Endothelial cell (in vitro differentiated cells): Measurements from ENCODE around the gene ANAPC16. TPM values are rescaled to one million over a fixed set of nuclear protein-coding genes. Genes with fewer than 3 reads are reported as not detected.
A peak's percentile ranks its signal among the peaks of the same experiment; 100 is the strongest.

Experiments used
- DNase-seq: peaks from one replicate; pipeline ENCODE4 v3.0.0; 2021; ENCODE audit warnings: low spot score
- H3K27ac Mint-ChIP-seq: one replicate; pipeline ENCODE4 v1.8.0; 2021; ENCODE audit warnings: mixed read lengths, inconsistent platforms; ENCODE audit not compliant: unreplicated experiment
- H3K27me3 Mint-ChIP-seq: one replicate; pipeline ENCODE4 v1.8.0; 2021; ENCODE audit warnings: mild to moderate bottlenecking, moderate library complexity, mixed read lengths, inconsistent platforms; ENCODE audit not compliant: unreplicated experiment
- H3K36me3 Mint-ChIP-seq: one replicate; pipeline ENCODE4 v1.8.0; 2021; ENCODE audit warnings: mild to moderate bottlenecking, low read depth, mixed read lengths, inconsistent platforms; ENCODE audit not compliant: unreplicated experiment
- H3K4me1 Mint-ChIP-seq: one replicate; pipeline ENCODE4 v1.8.0; 2021; ENCODE audit warnings: mild to moderate bottlenecking, mixed read lengths, inconsistent platforms; ENCODE audit not compliant: unreplicated experiment
- H3K4me3 Mint-ChIP-seq: one replicate; pipeline ENCODE4 v1.8.0; 2021; ENCODE audit warnings: mild to moderate bottlenecking, mixed read lengths, inconsistent platforms; ENCODE audit not compliant: unreplicated experiment
- H3K9me3 Mint-ChIP-seq: one replicate; pipeline ENCODE4 v1.8.0; 2021; ENCODE audit warnings: mixed read lengths, inconsistent platforms; ENCODE audit not compliant: unreplicated experiment
- CTCF ChIP-seq: fragments of 200-600 bp; sonication (generic); IDR thresholded peaks from one replicate; pipeline ENCODE4 v1.5.0; 2021; ENCODE audit warnings: antibody characterized with exemption; ENCODE audit not compliant: unreplicated experiment
- total RNA-seq: library from RNA; stranded (reverse); fragmentation: NEBNext Ultra II Directional; extraction: Animal tissue kit (Norgen Biotek cat#: 25700); gene quantifications from one replicate; pipeline ENCODE4 v1.2.1, GENCODE V29; 2021; ENCODE audit not compliant: unreplicated experiment

Gene ANAPC16
- total RNA-seq, 1 donor from 2014 or later, result 56.7 TPM

GRCh38 chr10:72252972-72253371, 37.2 kb downstream of the ANAPC16 start:
- Mint-ChIP-seq H3K27ac (no peak overlapping the region), H3K9me3 (no peaks in the 10 kb centered on the region), H3K4me1 (peaks cover 26% of the 10 kb centered on the region), H3K4me3 (no peak overlapping the region), H3K27me3 (peaks cover 4% of the 10 kb centered on the region), H3K36me3 (no peaks in the 10 kb centered on the region)
- no peak for DNase-seq
- no peak for TF ChIP-seq CTCF

DNA sequence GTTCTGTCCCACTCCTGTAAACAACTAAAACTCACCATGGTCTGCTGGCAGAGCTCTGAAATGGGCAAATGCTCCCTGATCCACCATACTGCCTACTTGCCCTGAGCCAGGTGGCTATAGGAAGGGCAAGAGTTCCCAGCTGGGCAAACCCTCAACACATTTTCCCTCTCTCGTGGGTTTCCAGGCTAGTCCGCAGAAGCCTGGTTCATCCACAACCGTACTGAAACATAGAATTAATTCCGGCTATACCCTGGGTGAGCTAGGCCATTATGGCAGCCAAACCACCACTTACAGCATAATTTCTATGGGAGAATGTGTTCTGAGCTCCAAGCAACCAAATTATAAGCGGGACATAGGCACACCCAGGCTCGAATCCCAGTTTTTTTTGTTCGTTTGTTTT, 37.8 kb downstream of the ANAPC16 start:
- H3K4me3 Mint-ChIP-seq, result no peak overlapping the region
- no peak for DNase-seq
- H3K9me3 Mint-ChIP-seq, result no peaks in the 10 kb centered on the region
- TF ChIP-seq CTCF, result no peak
- H3K36me3 Mint-ChIP-seq, result no peaks in the 10 kb centered on the region
- H3K4me1 Mint-ChIP-seq, result peaks cover 20% of the 10 kb centered on the region
- peaks cover 4% of the 10 kb centered on the region for H3K27me3 Mint-ChIP-seq
- H3K27ac Mint-ChIP-seq, result no peak overlapping the region

DNA sequence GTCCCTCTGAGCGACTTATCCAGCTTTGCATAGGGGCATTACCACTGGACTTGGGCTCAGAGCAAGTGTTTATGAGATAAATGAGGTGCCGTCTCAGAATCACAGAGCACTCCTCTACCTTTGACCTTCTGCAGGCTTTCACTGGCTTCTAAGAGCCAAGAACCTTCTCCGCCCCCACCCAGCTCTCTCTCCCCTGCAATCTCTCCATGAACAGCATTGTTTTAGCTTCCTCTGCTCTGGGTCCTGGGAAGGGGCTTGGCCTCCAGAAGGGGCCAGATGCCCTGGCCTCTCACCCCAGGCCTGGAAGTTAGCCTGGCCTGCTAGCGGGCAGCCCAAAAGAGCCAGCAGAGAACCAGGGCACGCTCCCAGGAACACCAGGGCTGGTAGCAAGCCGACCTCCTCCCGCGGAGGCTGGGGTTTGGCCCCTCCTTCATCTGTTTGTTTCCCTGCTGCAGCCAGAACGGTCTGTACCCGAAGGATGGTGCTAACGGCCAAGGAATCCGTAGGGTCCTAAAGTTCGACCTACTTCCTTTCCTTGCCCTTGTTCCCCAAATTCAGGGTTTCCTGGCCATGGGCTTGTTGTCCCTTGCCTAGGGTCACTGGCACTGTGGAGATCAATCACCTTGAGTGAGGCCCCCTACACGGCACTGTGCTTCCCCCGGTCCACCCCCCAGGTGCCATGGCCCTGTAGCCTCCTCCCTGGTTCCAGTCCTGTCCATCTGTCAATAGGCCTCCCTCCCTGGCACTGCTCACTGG, 39.2 kb downstream of the ANAPC16 start:
- Mint-ChIP-seq H3K27me3 (peaks cover 6% of the 10 kb centered on the region), H3K4me1 (peaks cover 20% of the 10 kb centered on the region), H3K4me3 (no peak overlapping the region), H3K27ac (no peak overlapping the region), H3K36me3 (no peaks in the 10 kb centered on the region), H3K9me3 (no peaks in the 10 kb centered on the region)
- DNase-seq, result peak; percentile 47
- TF ChIP-seq CTCF, result no peak

GRCh38 chr10:72255977-72256729, 40.3 kb downstream of the ANAPC16 start:
- peak overlapping the region; percentile 9 for H3K27ac Mint-ChIP-seq

More at GRCh38 chr10:72255977-72256729, 40.3 kb downstream of the ANAPC16 start:
- Mint-ChIP-seq H3K36me3 (no peaks in the 10 kb centered on the region), H3K27me3 (peaks cover 6% of the 10 kb centered on the region), H3K4me3 (no peak overlapping the region), H3K4me1 (peaks cover 25% of the 10 kb centered on the region), H3K9me3 (no peaks in the 10 kb centered on the region)
- TF ChIP-seq CTCF, result no peak
- DNase-seq, result no peak
